A549 treated with dexamethasone at 1 μM for 4 hours (cell line): ENCODE data around the gene RSKR. TPM values are rescaled to one million over a fixed set of nuclear protein-coding genes. Genes with fewer than 3 reads are reported as not detected.

Experiments
- total RNA-seq: library from RNA; stranded (reverse); fragments of 200-300 nt; extraction: Qiagen RNA extraction; gene quantifications from 5 replicates; pipeline ENCODE4 v1.2.3, GENCODE V29; 2022

RSKR gene, protein sequence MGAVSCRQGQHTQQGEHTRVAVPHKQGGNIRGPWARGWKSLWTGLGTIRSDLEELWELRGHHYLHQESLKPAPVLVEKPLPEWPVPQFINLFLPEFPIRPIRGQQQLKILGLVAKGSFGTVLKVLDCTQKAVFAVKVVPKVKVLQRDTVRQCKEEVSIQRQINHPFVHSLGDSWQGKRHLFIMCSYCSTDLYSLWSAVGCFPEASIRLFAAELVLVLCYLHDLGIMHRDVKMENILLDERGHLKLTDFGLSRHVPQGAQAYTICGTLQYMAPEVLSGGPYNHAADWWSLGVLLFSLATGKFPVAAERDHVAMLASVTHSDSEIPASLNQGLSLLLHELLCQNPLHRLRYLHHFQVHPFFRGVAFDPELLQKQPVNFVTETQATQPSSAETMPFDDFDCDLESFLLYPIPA
- total RNA-seq, result 1.8 to 5.6 TPM (median 4.3 TPM) in 5 replicates

DNA sequence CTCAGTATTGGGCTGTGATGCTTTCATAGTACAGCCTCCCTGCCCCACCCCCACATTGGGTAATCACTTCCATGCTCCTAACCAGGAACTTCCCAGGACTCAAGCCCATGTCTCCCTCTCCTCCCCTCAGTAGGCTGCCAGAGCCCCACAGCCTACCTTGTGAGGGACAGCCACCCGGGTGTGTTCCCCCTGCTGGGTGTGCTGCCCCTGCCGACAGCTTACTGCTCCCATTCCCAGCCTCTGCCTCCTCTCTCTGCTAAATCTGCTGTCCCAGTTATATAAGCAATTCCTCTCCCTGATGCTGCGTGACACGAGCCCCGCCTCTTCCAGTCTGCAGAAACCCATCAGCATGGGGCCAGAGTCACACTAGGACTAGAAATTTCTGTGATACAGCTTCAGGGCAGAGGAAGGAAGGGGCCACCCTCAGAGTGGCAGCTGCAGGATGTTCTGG, at the start of gene RSKR:
RSKR (minus strand) TSS at position 255 of the 451 bp plus-strand sequence; CDS start at position 231, 24 bp downstream.

GRCh38 chr17:28661635-28662526, 47.9 kb upstream of the RSKR start, which contains the start of the genes SDF2 and SUPT6H:
Gene SDF2 (minus strand): TSS chr17:28661906. CDS start chr17:28661876, 30 bp downstream.
Gene SUPT6H (plus strand): TSS chr17:28662205. CDS start chr17:28673402, 11,197 bp downstream.

DNA sequence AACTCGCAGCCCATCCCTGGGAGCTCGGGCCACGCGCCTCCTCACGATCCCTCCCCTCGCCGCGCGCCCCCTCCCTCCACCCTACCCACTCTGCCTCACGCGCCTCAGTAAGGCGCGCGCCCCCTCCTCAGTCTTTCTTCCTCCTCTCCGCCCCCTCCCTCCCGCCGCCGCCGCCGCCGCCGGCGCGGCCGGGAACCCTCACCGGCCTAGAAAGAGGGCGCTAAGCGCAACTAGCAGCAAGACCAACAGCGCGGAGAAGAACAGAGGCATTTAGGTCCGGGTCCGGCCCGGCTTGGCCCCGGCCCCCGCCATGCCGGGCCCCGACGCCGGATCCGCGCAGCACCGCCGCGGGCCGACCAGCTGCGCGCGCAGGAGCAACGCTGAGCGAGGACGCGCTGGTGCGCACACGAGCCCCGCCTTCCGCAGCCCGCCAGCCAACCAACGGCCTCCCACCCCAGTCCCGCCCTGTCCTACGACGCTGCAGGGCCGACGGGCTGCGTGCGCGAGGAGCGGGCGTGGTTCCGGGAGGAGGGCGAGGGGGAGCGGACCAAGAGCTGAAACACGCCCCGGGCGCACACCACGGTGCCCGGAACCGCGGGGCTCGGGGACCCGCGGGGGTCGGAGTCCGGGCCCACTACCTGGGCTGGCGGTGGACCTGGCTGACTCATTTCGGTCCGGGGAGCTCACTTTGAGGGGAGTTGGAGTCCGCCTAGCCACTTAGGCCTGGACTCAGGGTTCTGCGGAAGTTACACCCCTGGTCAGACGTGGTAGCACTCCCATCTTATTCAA, 31.0 kb upstream of the RSKR start, which contains the start of gene BLTP2:
BLTP2 (minus strand) TSS at position 372 of the 789 bp plus-strand sequence; CDS start at position 270, 102 bp downstream.

DNA sequence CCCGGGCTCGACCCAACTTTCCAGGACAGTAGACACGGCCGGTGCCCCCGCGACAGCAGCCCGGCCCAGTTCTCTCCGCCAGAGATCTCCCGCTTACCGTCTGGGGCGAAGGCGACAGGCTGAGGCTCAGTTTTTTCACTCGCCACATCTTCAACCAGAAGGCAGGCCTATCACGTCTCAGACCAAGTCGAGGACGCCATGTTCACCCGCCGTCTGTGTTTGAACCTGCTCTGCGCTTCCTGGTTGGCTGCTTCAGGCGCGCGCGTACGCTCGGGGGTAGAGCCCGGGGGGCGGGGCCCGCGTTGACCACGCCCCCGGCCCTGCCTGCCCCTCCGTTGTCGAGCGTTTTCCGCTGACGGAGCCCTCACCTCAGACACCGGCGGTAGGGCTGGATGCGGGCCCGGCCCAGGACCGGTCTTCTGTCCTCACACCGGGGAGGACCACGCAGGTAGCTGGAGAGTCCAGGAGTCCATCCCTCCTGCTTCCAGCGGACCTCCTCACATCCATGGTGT, 15.1 kb downstream of the RSKR start, which contains the start of gene SPAG5:
SPAG5 (minus strand) TSS at position 227 of the 512 bp plus-strand sequence; CDS start at position 148, 79 bp downstream.

GRCh38 chr17:28576758-28577465, 37.1 kb downstream of the RSKR start, which contains the start of gene ALDOC:
Gene ALDOC (minus strand): TSS chr17:28576895. CDS start chr17:28575532, 1,363 bp downstream.

DNA sequence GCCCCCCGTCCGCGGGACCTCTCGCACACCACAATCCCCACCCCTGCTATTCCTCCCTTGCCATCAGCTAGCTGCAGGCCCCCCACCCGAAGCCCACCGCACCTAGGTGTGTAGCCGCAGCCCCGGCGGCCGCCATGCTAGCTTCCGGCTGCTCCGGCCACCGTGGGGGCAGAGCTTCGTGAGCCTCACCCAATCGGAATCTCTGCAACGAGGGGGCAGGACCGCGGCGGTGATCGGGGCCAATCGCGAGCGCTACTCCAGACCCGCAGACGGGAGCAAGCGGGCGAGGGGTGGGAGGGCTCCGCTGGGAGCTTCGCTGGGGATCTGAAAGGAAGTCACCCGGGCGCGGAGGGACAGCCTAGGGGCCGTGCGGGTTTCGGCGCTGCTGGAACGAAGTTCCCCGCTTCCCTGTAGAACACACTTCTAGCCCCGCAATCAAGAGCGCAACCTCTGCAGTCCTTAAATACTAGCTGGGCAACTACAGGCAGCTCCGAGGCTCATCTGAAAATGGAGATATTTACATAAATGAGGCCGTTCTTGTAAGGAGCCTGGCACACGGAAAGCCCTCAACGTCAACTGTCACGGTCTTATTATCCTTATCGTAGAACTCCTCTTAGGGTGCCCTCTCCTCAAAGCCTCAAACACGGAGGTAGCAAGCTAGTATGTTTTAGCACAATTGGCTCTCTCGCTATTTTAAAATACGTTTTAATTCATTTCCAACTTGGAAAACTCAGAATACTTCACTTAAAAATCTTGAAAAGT, 42.4 kb downstream of the RSKR start, which contains the start of gene PIGS:
PIGS (minus strand) TSS at position 164 of the 762 bp plus-strand sequence; CDS start at position 136, 28 bp downstream.

Other genes starting within 250 kb of the RSKR start
- not detected in 5 replicates for gene SEBOX, start 249.0 kb downstream of the RSKR start, total RNA-seq
- gene VTN, start 243.9 kb downstream of the RSKR start, total RNA-seq, result 15.3 to 21.2 TPM (median 19.1 TPM) in 5 replicates
- gene SARM1, start 242.5 kb downstream of the RSKR start, total RNA-seq, result 3.7 to 6.7 TPM (median 5.4 TPM) in 5 replicates
- gene SLC46A1, start 208.0 kb downstream of the RSKR start, total RNA-seq, result 14.3 to 19.8 TPM (median 19.4 TPM) in 5 replicates
- gene SLC13A2, start 140.5 kb downstream of the RSKR start, total RNA-seq, result 0.07 to 0.20 TPM (median 0.12 TPM) in 5 replicates
- gene FOXN1, start 107.8 kb downstream of the RSKR start, total RNA-seq, result 0.02 to 0.03 TPM (median 0.02 TPM) in 3 of 5 replicates, not detected in the others
- gene UNC119, start 61.6 kb downstream of the RSKR start, total RNA-seq, result 21.9 to 31.8 TPM (median 29.0 TPM) in 5 replicates
- gene PIGS, start 42.7 kb downstream of the RSKR start, total RNA-seq, result 54.1 to 65.1 TPM (median 60.5 TPM) in 5 replicates
- gene ALDOC, start 37.3 kb downstream of the RSKR start, total RNA-seq, result 1.4 to 2.5 TPM (median 2.0 TPM) in 5 replicates
- 64.8 to 73.8 TPM (median 69.0 TPM) in 5 replicates for gene SPAG5, start 15.2 kb downstream of the RSKR start, total RNA-seq
- gene BLTP2, start 31.0 kb upstream of the RSKR start, total RNA-seq, result 58.8 to 74.2 TPM (median 69.1 TPM) in 5 replicates
- gene SDF2, start 47.7 kb upstream of the RSKR start, total RNA-seq, result 75.2 to 84.3 TPM (median 77.7 TPM) in 5 replicates
- gene SUPT6H, start 48.0 kb upstream of the RSKR start, total RNA-seq, result 56.8 to 83.6 TPM (median 78.1 TPM) in 5 replicates
- 0.87 to 1.6 TPM (median 1.4 TPM) in 5 replicates for gene PROCA1, start 97.7 kb upstream of the RSKR start, total RNA-seq
- 192 to 231 TPM (median 217 TPM) in 5 replicates for gene RAB34, start 103.7 kb upstream of the RSKR start, total RNA-seq
- gene RPL23A, start 105.8 kb upstream of the RSKR start, total RNA-seq, result 1,532 to 2,344 TPM (median 1,598 TPM) in 5 replicates
- 27.5 to 45.5 TPM (median 40.7 TPM) in 5 replicates for gene TLCD1, start 112.0 kb upstream of the RSKR start, total RNA-seq
- 2.5 to 3.9 TPM (median 3.7 TPM) in 5 replicates for gene NEK8, start 114.6 kb upstream of the RSKR start, total RNA-seq
- gene TRAF4, start 129.8 kb upstream of the RSKR start, total RNA-seq, result 46.2 to 72.9 TPM (median 69.6 TPM) in 5 replicates
- gene FAM222B, start 228.6 kb upstream of the RSKR start, total RNA-seq, result 31.8 to 55.0 TPM (median 49.9 TPM) in 5 replicates
- gene ERAL1, start 240.8 kb upstream of the RSKR start, total RNA-seq, result 69.9 to 83.2 TPM (median 80.3 TPM) in 5 replicates